ENCODE data around the gene QSOX2.

The QSOX2 gene

GRCh38 chr9:136196404-136197083 lies 49.1 kb downstream of the QSOX2 start:
- no peak for TF ChIP-seq CTCF (IDR thresholded peaks at IDR 0.05; ENCODE audit: insufficient read depth, low read depth, low read length, missing control alignments)
- no peak overlapping the region for H3K4me3 ChIP-seq (ENCODE audit: low read length)
- DNase-seq (ENCODE audit: low read depth) = peak; percentile 21

GRCh38 chr9:136194540-136194939 lies 51.1 kb downstream of the QSOX2 start:
- no peak overlapping the region for H3K4me3 ChIP-seq (ENCODE audit: low read length)
- TF ChIP-seq CTCF (IDR thresholded peaks at IDR 0.05; ENCODE audit: insufficient read depth, low read depth, low read length, missing control alignments) = no peak
- no peak for DNase-seq (ENCODE audit: low read depth)

GRCh38 chr9:136193891-136194279 lies 51.7 kb downstream of the QSOX2 start:
- no peak overlapping the region for H3K4me3 ChIP-seq (ENCODE audit: low read length)
- no peak for TF ChIP-seq CTCF (IDR thresholded peaks at IDR 0.05; ENCODE audit: insufficient read depth, low read depth, low read length, missing control alignments)
- DNase-seq (ENCODE audit: low read depth) = no peak

GRCh38 chr9:136193127-136193890 lies 52.3 kb downstream of the QSOX2 start:
- TF ChIP-seq CTCF (IDR thresholded peaks at IDR 0.05; ENCODE audit: insufficient read depth, low read depth, low read length, missing control alignments) = no peak
- H3K4me3 ChIP-seq (ENCODE audit: low read length) = no peak overlapping the region
- DNase-seq (ENCODE audit: low read depth) = no peak

GRCh38 chr9:136192289-136193126 lies 53.1 kb downstream of the QSOX2 start:
- H3K4me3 ChIP-seq (ENCODE audit: low read length) = no peak overlapping the region
- TF ChIP-seq CTCF (IDR thresholded peaks at IDR 0.05; ENCODE audit: insufficient read depth, low read depth, low read length, missing control alignments) = no peak
- DNase-seq (ENCODE audit: low read depth) = no peak

GRCh38 chr9:136191960-136192286 lies 53.7 kb downstream of the QSOX2 start:
- no peak overlapping the region for H3K4me3 ChIP-seq (ENCODE audit: low read length)

More at GRCh38 chr9:136191960-136192286, 53.7 kb downstream of the QSOX2 start:
- no peak for DNase-seq (ENCODE audit: low read depth)
- TF ChIP-seq CTCF (IDR thresholded peaks at IDR 0.05; ENCODE audit: insufficient read depth, low read depth, low read length, missing control alignments) = no peak
